HG03066 (cell line): ENCODE measurements around the gene CACFD1.

Experiments used
- ATAC-seq: cut with Tn5 transposase; IDR thresholded peaks from one replicate; pipeline ENCODE4 v1.9.1; 2021; ENCODE audit warnings: low read depth; ENCODE audit not compliant: unreplicated experiment

Gene CACFD1

DNA sequence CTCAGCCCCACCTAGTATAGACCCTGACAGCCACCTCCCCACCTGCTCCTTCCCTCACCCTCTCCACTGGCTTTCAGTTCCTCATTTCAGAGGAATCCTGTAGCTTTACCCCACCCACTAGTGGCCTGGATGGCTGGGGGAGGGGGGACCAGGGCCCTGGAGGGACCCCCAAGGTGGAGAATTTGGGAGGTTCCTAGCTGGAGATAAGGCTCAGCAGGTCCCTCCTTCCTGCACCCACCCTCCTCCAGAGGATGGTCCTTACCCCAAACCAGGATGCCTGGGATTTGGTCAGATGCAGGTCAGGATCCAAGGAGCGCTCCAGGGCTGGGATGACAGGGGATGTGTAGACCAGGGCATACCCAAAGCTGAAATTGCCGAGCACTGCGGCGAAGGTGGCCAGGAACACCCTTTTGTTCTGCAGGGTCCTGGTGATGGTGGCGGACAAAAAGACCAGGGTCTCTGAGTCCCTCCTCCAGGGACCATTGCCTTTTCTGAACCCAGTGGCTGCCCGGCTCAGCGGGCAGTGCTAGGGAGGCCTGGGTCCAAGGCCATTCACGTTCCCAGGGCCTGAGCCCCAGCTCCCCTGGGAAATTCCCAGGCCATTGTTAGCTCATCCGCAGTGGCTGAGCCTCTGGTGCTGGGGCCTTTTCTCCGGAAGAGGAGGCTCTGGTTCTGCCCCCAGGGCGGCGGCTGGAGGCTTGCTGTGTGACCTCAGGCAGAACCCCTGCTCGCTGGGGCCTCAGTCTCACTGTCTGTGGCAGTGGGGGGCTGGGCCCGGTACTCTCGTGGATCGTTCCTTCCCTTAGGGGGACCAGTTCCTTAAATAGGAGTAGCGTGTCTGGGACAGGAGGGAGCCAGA is 18.4 kb downstream of the CACFD1 start:
- ATAC-seq, result peak; percentile 36

DNA sequence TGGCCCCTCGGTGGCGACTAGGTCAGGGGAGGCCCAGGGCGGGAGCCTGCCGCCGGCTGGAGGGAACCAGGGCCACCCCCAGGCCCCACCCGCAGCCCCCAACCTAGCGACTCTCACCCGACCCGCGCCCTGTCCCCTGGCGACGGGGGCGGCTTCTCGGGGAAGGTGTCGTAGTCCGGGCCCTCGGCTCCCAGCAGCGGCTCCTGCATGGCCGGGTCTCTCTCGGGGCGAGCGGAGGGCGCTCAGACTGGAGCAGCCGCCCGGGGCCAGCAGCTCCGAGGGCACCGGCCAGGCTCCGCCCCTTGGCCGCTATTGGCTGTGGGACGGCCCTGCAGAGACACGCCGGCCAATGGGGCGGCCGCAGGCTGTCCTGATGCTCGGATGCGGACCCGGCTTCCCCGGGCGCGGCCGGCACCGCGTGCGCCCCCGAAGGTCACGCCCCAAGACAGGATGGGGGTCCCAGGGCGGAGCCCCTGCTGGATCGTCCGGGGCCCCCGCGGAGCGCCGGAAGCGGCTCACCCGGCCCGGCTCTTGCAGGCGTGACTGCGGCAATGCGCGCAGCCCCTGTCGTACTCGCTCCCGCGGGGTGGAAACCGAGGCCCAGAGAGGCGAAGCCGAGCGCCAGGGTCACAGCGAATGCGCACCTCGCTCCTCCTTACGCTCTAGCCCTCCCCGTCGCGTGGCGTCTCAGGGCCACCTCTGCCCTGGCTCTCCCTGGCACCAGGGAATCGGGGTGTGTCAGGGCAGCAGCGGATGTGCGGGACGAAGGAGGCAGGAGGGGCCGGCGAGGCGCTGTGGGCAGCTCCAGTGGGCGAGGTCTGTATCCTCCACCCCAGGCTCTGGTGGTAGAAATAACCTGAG is 19.3 kb downstream of the CACFD1 start, which contains the start of gene SLC2A6:
Gene SLC2A6 (minus strand): TSS at position 249 of the 861 bp plus-strand sequence. CDS start 40 bp downstream, at position 209.
- peak; percentile 85 for ATAC-seq

DNA sequence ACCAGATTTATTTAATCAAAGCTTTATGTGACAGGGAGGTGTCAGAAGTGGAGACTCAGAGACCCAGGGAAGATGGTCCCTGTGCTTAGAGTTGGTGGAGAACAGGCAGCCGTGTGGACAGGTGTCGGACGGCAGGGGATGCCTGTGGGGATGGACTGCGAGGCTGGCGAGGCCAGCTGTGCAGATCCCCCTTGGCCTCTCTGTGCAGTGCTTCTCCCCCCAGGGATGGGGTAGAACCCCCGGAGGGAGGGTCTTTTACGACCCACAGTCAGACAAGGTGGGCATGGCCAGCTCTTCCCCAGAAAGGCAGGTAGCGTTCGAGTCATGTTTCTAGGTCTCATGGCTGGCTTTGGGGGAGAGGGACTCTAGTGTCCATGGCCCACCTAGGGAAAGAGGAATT is 23.8 kb downstream of the CACFD1 start:
- ATAC-seq, result no peak

GRCh38 chr9:133484671-133485437 is 25.1 kb downstream of the CACFD1 start:
- ATAC-seq, result no peak

- ATAC-seq, result no peak
These were observed 25.9 kb downstream of the CACFD1 start for GRCh38 chr9:133485531-133486260.

DNA sequence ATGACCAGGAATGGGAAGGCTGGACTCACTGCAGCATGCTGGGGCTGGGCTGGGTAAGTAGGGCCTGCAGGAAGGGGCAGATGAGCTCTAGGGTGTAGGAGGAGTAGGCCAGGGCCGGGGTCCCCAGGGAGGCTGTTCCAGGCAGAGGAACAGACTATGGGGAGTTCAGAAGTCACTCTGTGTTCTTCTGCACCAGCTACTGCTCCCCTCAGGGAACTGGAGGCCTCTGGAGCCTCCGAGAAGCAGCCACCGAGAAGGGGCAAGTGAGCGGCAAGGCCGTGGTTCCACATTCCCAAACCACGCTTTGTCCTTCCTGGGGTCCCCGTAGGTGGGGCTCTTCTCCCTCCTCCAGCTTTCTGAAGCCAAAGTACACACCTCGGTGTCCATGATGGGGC is 27.6 kb downstream of the CACFD1 start:
- ATAC-seq, result no peak

DNA sequence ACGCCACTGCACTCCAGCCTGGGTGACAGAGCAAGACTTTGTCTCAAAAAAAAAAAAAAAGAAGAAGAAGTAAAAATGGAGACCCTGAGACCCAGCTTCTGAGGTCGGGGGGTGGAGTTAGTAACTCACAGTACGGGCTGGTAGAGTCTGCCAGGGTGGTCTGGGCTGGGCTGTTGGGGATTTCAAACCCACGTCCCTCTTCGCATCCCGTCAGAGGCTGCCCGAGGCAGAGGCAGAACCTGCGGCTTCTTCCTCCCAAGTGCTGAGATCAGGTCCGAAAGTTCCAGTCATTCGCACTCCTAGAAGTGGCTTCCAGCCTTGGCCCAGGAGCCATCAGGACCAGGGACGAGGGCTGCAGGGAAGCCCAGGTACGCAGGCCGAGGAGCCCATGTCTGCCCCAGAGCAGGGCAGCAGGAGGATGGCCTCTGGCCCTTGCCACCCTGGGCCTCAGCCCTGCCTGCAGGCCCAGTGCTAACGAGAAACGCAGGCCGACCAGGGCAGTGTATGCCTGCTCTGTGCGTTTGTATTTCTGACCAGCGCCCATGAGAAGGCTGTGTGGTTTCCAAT is 29.0 kb downstream of the CACFD1 start:
- no peak for ATAC-seq

DNA sequence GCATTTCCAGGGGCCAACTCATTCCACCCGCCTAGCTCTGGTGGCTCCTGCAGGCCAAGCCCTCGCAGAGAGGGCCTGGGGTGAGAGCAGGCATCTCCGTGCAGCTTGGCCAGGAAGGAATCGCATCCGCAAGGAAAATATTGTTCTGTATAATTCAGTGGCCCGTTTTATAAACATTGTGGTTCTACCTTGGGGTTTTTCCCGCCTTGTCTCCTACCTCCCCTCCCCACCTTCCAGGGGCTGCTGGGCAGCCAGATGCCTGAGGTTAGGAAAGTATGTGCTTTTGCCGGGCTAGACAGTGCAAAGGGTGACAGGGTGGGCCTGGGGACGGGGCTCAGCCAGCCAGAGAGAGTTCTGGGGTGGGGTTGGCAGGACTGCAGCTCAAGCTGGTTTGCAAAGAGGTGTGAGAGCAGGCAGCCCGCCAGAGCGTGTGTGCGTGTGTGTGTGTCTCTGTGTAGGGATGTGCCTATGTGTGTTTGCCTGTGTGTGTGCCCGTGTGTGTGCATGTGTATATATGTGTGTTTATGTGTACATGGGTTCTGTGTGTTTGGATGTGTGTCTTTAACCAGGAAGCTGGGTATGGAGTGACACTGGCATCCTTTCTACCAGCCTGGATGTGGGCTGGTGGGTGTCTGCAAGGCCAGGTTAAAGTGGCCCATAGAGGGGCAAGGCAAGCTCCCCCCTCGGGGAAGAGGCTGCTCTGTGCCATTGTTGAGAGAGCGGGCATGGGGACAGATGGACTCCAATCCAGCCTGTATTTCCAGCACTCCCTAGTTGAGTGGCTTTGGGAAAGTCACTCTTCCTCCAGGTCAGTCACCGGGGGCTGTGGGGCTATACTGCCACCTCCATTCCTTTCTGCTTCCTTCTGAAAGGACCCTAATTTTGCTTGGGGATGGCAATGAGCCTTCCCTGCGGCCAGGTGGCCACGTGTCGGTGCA is 29.7 kb downstream of the CACFD1 start:
- ATAC-seq, result no peak

DNA sequence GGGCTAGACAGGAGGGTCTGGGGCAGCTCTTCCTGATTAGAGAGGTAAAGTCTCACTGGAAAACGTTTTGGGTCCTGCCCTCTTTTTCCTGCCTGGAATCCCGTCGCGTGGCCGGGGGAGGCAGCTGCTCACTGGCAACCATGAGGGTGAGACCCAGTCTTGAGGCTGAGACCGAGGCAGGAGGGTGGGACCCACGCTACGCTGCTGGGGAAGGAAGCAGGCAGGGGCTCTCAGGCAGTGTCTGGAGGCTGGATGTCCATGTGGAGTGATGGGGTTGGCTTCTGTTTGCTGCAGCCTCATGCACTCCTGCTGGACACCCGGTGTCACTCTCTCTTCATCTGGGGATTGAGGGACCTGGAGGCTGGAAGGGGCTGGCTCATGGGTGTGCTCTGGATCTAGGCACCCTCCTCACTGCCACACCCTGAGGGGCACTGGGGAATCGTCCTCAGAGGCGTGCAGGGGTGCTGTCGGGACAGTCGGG is 30.5 kb downstream of the CACFD1 start:
- ATAC-seq, result no peak

GRCh38 chr9:133490865-133491655 is 31.3 kb downstream of the CACFD1 start:
- ATAC-seq, result no peak

DNA sequence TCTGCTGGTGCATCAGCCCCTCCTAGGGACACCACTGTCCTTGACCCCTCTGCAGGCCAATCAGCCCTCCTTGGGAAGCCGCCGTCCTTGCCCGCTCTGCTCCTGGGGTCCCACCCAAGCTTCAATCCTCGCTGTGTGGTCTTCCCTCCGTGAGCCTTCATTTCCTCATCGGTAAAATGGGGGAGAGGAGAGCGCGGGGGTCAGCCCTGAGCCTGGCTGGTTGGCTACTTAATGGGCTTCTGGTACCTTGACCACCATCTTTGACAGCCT is 31.8 kb downstream of the CACFD1 start:
- no peak for ATAC-seq

DNA sequence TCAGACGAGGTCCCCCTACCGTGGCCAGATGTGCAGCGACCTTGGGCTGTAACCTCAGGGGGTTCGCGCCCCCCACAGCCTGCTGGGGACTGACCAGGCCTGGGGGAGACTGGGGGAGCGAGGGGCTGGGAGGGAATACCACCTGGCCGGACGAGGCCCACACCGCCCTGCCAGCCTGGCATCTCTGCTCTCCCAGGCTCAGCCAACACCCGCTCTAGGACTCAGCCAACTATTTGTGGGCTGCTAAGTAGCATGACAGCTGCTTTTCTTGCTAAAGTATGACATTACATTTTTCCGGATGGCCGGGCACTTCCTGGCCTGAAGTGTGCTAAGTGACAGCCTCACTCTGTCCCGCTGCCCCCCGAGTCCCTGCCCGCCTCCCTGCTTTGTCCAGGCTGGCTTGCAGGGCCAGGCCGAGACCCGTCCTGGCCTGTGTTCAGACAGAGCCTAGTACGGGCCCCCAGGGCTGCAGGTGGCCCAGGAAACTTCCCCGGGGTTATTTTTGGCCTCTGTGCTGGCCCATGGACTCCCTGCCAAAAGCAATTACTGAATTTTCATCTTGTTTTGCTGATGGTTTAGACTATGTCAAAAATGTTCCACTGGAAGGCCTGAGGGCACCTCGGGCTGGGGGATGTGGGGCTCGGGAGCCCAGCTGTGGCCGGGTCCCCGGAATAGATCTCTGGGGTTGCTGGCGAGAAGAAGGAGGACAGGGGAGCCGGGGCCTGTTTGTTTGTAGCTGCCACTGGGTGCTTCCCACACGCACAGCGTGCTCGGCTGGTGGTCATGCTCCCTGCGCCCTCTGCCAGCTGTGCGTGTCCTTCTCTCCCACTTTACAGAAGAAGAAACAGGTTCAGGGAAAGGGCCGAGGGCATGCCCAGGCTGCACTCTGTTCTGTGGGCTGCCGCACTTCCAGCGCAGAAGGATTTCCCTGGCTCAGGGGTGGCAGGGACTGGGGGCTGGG is 32.6 kb downstream of the CACFD1 start:
- no peak for ATAC-seq

DNA sequence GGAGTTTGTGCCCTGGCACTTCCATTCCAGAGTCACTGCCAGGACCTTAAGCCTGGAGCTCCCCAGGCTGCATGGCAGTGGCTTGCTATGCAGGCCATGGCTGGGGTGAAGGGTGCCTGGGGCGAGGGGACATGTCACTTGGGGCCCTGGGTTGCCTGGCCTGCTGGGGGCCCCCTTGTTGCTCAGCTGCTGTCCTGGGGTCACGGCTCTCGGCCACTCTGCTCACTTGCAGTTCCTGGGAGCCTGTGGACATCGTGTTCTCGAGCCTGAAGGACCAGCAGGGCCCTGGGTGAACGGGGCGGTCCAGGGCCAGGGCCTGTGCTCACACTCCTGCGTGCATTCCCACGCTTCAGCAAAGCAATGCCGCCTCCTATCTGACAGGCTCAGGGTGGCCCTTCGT is 33.6 kb downstream of the CACFD1 start:
- no peak for ATAC-seq

DNA sequence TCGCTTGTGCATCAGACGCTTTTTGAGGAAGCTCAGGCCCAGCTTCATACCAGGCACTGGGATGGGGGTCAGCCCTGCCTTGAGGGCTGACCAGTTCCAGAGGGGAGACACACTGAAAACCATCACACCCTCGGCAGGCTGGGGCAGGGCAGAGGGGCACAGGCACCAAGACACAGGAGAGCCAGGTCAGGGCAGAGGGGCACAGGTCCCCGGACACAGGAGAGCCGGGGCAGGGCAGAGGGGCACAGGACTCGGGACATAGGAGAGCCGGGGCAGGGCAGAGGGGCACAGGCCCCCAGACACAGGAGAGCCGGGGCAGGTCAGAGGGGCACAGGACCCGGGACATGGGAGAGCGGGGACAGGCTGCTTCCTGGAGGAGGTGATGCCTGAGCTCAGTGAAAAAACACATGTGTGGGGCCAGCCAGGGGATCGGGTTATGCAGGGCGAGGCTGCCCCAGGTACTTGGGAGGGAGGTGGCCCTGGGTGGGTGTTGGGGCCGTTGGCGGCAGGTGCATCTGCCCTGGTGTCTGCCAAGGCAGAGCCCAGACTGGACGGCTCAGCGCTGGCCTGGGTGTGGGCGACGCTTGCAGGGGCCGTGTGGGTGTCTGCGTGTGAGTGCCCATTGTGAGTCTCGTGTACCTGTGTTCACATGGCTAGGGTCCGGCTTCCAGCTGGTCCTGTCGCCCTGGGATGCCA is 34.2 kb downstream of the CACFD1 start:
- no peak for ATAC-seq

GRCh38 chr9:133494636-133495326 is 35.0 kb downstream of the CACFD1 start:
- no peak for ATAC-seq
